Natural killer cell (primary cell): ENCODE data around the gene TP53BP1. TPM values are rescaled to one million over a fixed set of nuclear protein-coding genes. Genes with fewer than 3 reads are reported as not detected.

Source experiments
- ATAC-seq, 3 donors: fragments of 150-1000 bp in 2 of 3; fragments of 200-7000 bp in 1 of 3; cut with Tn5 transposase; 1 replicate in 1 of 3; 2 replicates in 2 of 3; pipeline ENCODE4 v1.10.0; 2021; ENCODE audit warnings: mild to moderate bottlenecking in 2 of 3, moderate library complexity in 2 of 3
- DNase-seq, 2 donors: peaks; one replicate each; pipeline versions ENCODE4 v3.0.0 to v3.0.0-alpha.2; 2013 to 2021; ENCODE audit warnings: mixed read lengths in 1 of 2
- H3K27ac ChIP-seq: one replicate; pipeline ENCODE4 v1.5.1; 2013; ENCODE audit warnings: mild to moderate bottlenecking, low read length
- H3K27me3 ChIP-seq: one replicate; pipeline ENCODE4 v1.6.1; 2013; ENCODE audit warnings: low read length; ENCODE audit not compliant: control insufficient read depth, insufficient read depth
- H3K36me3 ChIP-seq: one replicate; pipeline ENCODE4 v1.6.1; 2013; ENCODE audit warnings: low read length; ENCODE audit not compliant: control insufficient read depth, insufficient read depth
- H3K4me1 ChIP-seq: one replicate; pipeline ENCODE4 v1.6.1; 2013; ENCODE audit warnings: low read length; ENCODE audit not compliant: control insufficient read depth, insufficient read depth
- H3K4me3 ChIP-seq: one replicate; pipeline ENCODE4 v1.5.1; 2013; ENCODE audit warnings: low read length
- H3K9me3 ChIP-seq: one replicate; pipeline ENCODE4 v1.6.1; 2013; ENCODE audit warnings: low read length; ENCODE audit not compliant: control insufficient read depth, insufficient read depth
- H3K27ac Mint-ChIP-seq, 2 donors: one replicate each; pipeline ENCODE4 v1.8.0; 2022; ENCODE audit warnings: mild to moderate bottlenecking in 2 of 2, mixed read lengths in 2 of 2, moderate library complexity in 1 of 2
- H3K27me3 Mint-ChIP-seq, 2 donors: one replicate each; pipeline ENCODE4 v1.8.0; 2022; ENCODE audit warnings: low read depth in 2 of 2, mixed read lengths in 2 of 2
- H3K36me3 Mint-ChIP-seq: one replicate; pipeline ENCODE4 v1.8.0; 2022; ENCODE audit warnings: mixed read lengths
- H3K4me1 Mint-ChIP-seq, 2 donors: one replicate each; pipeline ENCODE4 v1.8.0; 2022; ENCODE audit warnings: mixed read lengths in 2 of 2
- H3K4me3 Mint-ChIP-seq: one replicate; pipeline ENCODE4 v1.8.0; 2022; ENCODE audit warnings: mild to moderate bottlenecking, moderate library complexity, mixed read lengths
- H3K9me3 Mint-ChIP-seq, 2 donors: one replicate each; pipeline ENCODE4 v1.8.0; 2022; ENCODE audit warnings: mixed read lengths in 2 of 2
- CTCF ChIP-seq: fragments of 200-600 bp; IDR thresholded peaks from one replicate; pipeline ENCODE4 v1.8.0; 2022; ENCODE audit warnings: antibody characterized with exemption
- whole genome bisulfite sequencing: methylation state at CpG from one replicate; pipeline ENCODE4 v1.1.7; 2013; ENCODE audit warnings: missing lambda C conversion rate; ENCODE audit not compliant: insufficient coverage; 5-methylcytosine and 5-hydroxymethylcytosine counted together
- intact Hi-C: fragments of 100-400 bp; cut with micrococcal nuclease; formaldehyde crosslinking; loops from one replicate; pipeline ENCODE4 v1.14.2; 2022
- total RNA-seq, 4 donors: library from RNA; stranded (reverse); fragments of 120-200 nt in 1 of 4; gene quantifications; one replicate each; pipeline versions ENCODE4 v1.2.3 to v1.2.4, GENCODE V29; 2013 to 2022

The TP53BP1 gene
- total RNA-seq, 3 donors from 2014 or later (not counting 1 experiment from before 2014, with no cell fraction given): 27.9 to 32.9 (median 31.5) TPM

GRCh38 chr15:43520138-43520537, 27.2 kb upstream of the TP53BP1 start:
- Histone ChIP-seq H3K27me3 (peaks cover 11% of the 10 kb centered on the region), H3K9me3 (no peaks in the 10 kb centered on the region), H3K36me3 (no peaks in the 10 kb centered on the region), H3K4me3 (no peak overlapping the region), H3K27ac (no peak overlapping the region), H3K4me1 (peaks cover 11% of the 10 kb centered on the region)
- no peak for TF ChIP-seq CTCF
- ATAC-seq (no peak), DNase-seq (no peak)
- Mint-ChIP-seq H3K4me3 (no peak overlapping the region), H3K4me1 (peaks cover 10 to 25% of the 10 kb centered on the region in 2 donors), H3K9me3 (no peaks in the 10 kb centered on the region), H3K27ac (no peak overlapping the region), H3K36me3 (no peaks in the 10 kb centered on the region), H3K27me3 (peaks cover 38 to 40% of the 10 kb centered on the region in 2 donors)
- WGBS: 74% methylated on average over 1 of the region's 2 CpGs
- intact Hi-C loops: no loop called here

- intact Hi-C loops: no loop called here
Observed at GRCh38 chr15:43519196-43519595, 26.2 kb upstream of the TP53BP1 start.

GRCh38 chr15:43518197-43518761, 25.3 kb upstream of the TP53BP1 start:
- no peak overlapping the region for H3K27ac ChIP-seq
- Mint-ChIP-seq H3K9me3 (no peaks in the 10 kb centered on the region), H3K4me3 (no peak overlapping the region), H3K27me3 (peaks cover 38 to 40% of the 10 kb centered on the region in 2 donors), H3K4me1 (peaks cover 15 to 25% of the 10 kb centered on the region in 2 donors), H3K27ac (peak overlapping the region in 1 of 2 donors; percentile 65), H3K36me3 (no peaks in the 10 kb centered on the region)
- H3K36me3 ChIP-seq: no peaks in the 10 kb centered on the region
- no peaks in the 10 kb centered on the region for H3K9me3 ChIP-seq
- H3K27me3 ChIP-seq: peaks cover 11% of the 10 kb centered on the region
- peaks cover 11% of the 10 kb centered on the region for H3K4me1 ChIP-seq
- intact Hi-C loops: no loop called here
- peak in 1 of 2 donors; percentile 38 for DNase-seq
- H3K4me3 ChIP-seq: no peak overlapping the region
- peak in 2 of 3 donors; percentile 49 to 54 for ATAC-seq
- WGBS: 12% methylated on average over 11 of the region's 18 CpGs
- TF ChIP-seq CTCF: no peak

More at GRCh38 chr15:43519196-43519595, 26.2 kb upstream of the TP53BP1 start:
- Mint-ChIP-seq H3K4me3 (peak overlapping the region; percentile 9), H3K9me3 (no peaks in the 10 kb centered on the region), H3K27ac (no peak overlapping the region), H3K27me3 (peaks cover 38 to 40% of the 10 kb centered on the region in 2 donors), H3K36me3 (no peaks in the 10 kb centered on the region), H3K4me1 (peaks cover 15 to 25% of the 10 kb centered on the region in 2 donors)
- no peaks in the 10 kb centered on the region for H3K36me3 ChIP-seq
- no peak for TF ChIP-seq CTCF
- ATAC-seq (no peak), DNase-seq (no peak)
- H3K4me1 ChIP-seq: peaks cover 11% of the 10 kb centered on the region
- no peaks in the 10 kb centered on the region for H3K9me3 ChIP-seq
- no peak overlapping the region for H3K27ac ChIP-seq
- no peak overlapping the region for H3K4me3 ChIP-seq
- 28% methylated on average over 2 of the region's 2 CpGs for WGBS
- peaks cover 11% of the 10 kb centered on the region for H3K27me3 ChIP-seq
